HG02610 (cell line): ENCODE measurements around the gene CNBP.

ENCODE experiments used
- ATAC-seq: cut with Tn5 transposase; IDR thresholded peaks from one replicate; pipeline ENCODE4 v1.9.1; 2021; ENCODE audit warnings: mild to moderate bottlenecking, moderate library complexity; ENCODE audit not compliant: unreplicated experiment

The CNBP gene

DNA sequence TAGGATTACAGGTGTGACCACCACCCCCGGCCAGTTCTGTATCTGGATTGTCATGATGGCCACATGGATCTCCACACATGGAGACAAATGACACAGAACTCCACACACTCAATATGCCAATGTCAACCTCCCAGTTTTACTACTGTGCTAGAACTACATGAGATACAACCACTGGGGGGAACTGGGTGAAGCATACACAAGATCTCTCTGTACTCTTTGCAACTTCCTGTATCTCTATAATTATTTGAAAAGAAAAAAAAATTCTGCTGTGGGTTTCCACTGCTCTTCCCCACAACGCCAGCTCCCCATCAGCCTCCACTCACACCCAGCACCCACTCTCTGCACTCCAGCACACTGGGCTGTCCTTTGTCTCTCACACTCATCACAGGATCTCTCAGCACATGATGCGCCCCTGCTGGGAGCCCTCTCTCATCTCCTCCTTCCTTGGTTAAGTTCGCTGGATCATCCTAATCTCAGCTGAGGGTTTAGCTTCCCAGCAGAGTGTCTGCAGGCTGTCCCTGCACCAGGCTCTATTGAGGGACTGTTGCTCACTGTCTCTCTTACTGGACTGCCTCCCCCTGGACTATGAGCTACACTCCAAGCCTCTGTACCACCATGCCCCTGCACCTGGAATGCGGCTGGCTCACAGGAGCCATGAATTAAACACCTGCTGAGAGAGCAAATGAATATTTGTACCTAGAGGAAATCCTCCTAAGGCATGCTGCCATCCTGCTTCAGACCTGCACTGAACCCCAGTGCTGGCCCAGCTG lies 51.4 kb downstream of the CNBP start:
- no peak for ATAC-seq

DNA sequence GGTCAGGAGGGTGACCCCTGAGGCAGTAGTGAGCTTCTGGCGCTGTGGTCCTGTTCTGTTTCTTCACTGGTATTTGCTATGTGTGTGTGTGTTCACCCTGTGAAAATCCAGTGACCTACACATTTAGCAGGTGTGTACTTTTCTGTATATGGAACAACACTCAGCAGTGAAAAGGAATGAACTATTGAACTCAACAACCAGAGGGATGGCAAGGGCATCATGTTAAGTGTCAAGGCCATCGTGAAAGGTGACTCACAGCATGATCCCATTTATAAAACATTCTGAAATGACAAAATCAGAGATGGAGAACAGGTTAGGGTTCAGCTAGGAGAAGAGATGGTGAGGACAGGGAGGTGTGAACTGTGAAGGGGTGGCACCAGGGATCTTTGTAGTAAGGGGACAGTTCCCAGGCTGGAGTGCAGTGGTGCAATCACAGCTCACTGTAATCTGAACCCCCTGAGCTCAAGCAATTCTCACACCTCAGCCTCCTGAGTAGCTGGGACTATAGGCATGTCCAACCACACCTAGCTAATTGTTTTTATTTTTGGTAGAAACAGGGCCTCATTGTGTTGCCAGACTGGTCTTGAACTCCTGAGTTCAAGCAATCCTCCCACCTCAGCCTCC lies 52.1 kb downstream of the CNBP start:
- ATAC-seq, result no peak

DNA sequence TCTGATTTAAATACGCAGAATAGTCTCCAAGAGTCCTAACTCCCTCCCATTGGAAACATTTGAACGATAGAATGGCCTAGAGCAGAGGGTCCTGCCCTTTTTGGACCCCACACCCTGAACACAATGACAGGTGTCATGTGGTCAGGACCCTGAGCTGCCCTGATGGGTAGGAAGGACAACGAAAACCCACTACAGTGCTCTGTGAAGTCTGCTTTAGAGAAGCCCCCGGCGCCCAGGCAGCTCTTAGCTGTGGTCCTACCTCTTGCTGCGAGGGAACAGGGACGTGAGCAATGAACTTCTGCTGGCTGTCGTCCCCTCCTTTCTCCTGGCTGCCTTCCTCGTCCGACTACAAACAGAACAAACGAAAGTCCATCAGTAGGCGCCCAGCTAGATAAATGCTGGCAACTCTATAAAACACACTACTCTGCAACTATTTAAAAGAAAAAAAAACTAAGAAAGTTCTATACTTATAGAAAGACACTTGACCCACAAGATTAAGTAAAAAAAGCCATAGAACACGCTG lies 53.3 kb downstream of the CNBP start:
- ATAC-seq, result no peak

DNA sequence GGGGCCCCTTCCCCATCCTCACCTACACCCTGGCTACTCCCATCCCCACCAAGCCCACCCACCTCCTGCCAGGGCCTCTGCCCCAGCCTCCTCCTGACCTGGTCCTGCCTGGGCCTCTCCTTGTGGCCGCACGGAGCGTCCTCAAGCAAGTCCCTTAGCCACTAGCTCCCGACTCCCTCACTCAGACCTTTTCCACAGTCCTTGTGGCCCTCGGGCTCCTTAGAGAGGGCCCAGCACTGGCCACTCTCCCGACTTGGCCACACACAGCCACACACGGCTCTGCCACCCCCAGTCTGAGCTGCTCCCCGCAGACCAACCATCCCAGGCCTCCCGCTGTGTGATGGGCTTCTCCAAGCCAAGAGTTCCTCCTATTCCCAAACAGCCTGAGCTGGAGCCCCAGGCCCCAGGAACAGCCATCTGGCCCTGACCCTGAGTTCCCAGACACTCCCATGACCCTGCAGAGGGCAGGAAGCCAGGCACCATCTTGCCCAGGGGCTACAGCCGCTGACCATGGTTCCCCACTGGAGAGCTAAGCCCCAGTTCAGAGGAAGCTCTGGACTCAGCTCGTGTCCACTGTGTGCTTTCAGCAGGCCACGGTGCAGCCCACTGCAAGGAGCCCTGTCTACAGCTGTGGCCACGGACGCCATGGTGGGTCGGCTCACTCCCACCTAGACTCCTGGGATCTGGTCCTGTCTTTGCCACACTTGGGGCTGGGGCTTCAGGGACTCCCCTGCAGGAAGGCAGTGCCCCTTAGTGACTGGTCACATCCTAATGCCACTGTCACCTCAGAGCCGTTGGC lies 55.1 kb downstream of the CNBP start:
- ATAC-seq, result no peak

DNA sequence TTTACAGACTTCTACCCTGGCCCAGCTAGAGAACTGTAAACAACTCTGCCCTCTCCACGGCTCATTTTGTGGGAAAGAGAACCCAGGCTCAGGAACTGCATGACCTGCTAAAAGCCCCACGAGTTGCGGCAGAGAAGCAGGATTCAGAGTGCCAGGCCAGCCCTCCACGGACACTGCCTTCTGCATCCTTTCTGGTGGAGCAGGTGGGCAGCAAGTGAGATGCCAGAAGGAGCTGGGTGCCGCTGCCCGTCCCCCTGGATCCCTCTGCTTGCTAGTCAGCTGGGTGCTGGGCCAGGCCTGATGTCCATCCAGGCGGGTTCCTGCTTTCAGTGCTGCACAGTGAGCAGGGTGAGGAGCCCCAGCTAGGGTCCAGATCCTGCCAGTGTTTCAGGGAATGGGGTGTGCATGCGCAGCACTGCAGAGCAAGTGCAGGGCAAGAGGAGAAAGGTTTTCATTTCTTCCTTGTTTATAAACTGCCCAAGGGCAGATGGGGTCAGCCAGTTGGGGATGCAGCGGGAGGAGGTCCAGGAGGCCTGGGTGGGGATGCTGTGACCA lies 56.9 kb downstream of the CNBP start:
- ATAC-seq, result no peak

DNA sequence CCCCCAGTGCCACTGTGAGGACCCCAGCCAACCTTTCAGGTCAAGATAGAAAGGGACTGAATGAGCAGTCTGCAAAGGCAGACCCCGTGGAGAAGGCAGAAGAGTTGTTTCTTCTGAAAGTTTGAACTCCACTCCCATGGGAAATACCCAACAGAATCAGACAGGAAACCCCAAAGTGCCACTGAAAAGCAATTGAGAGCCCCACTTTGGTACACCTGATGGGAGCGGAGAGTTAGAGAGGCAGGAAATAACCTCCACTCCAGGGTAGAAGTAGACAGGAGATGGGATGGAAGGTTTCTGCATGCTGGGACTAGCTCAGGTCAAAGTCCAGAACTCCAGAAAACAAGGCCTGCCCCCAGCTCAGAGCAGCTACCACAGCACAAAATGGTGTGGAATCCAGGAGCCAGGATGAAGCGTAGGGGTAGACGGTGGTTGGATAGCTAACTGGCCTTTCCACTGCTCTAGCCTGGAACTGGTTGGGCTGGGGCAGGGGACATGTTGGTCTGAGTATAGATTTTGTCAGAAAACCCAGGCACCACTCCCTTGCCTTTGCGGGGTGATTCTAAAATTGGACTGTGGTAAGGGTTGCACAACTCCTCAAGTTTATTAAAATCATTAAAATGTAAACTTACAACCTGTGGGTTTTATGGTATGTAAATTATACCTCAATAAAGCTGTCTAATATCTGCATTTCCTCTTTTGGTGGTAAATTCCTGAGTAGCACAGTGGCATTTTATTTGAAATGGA lies 60.2 kb downstream of the CNBP start:
- no peak for ATAC-seq

DNA sequence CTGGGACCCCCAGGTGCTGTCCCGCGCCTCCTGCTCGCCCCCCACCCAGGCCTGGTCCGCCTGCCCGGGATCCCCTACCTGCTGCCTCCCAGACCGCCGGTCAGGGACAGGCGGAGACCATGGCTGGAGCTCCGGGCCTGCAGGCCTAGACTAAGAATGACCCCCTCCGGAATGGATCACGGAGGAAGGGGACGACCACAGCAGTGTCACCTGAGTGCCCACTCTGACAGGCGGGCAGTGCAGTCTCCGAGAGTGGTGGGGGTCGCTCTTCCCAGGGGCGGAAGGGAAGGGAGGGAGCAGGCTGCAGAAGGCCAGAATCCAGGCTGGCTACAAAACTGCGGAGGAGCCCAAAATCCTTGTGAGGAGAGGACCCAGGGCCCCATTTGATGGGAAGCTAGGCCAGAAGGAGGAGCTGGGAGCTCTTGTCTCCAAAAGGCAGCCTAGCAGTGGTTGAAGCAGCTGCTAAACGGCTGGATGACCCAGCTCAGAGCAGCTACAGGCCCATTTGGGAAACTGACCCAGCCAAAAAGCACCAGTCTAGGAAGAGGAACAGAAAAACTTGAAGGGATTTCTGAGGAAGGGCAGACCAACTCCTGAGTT lies 61.2 kb downstream of the CNBP start:
- ATAC-seq, result no peak

DNA sequence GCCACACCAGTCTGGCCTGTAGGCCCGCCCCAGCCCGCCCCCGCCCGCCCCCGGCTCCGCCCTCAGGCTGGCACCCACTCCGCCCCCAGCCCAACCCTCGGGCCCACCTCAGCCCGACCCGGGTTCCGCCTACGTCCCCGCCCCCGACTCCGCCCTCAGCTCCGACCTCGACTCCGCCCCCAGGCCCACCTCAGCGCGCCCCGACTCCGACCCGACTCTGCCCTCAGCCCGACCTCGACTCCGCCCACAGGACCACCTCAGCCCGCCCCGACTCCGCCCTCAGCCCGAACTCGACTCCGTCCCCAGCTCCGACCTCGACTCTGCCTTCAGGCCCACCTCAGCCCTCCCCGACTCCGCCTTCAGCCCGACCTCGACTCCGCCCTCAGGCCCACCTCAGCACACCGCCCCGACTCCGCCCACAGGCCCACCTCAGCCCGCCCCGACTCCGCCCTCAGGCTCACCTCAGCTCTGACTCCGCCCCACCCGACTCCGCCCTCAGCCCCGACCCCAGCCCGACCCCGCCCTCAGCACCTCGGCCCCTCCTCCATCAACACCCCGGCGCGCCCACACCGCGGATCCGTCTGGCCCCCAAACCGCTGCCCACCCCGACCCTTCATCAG lies 61.8 kb downstream of the CNBP start, which contains the start of gene RAB43:
RAB43 (minus strand) TSS at position 13 of the 620 bp plus-strand sequence. CDS start 315 bp downstream, outside the sequence.
- peak; percentile 45 for ATAC-seq

DNA sequence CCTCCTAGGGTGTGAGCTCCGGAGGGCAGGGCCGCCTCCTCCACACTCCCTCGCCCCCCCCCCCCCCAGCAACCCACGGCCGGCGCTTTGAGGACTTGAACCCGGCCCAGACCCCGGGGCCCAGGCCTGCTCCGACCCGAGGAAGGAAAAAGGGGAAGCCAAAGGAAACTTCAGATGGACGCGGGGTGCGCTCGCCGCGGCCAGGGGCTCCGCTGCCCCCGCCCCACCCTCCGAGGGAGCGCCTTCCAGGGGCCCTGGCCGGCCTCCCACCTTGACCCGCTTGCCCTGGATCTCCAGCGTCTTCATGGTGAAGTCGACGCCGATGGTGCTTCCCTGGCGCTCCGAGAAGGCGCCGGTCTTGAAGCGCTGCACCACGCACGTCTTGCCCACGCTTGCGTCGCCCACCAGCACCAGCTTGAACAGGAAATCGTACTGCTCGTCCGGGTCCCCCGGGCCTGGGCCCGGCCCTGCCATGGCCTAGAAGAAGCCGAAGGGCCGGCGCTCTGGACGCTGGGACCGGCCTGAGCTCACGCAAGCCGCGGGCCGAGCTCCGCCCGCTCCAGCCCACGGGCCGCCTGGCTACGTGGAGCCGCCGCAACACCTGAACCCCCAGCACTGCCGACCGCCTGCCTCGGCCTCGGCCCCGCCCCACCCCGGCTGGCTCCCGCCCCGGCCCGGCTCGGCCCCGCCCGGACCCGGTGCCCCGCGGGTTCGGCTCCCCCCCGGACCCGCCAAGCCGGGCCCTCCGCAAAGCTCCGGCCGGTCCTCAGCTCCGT lies 62.5 kb downstream of the CNBP start:
- ATAC-seq, result peak; percentile 19

DNA sequence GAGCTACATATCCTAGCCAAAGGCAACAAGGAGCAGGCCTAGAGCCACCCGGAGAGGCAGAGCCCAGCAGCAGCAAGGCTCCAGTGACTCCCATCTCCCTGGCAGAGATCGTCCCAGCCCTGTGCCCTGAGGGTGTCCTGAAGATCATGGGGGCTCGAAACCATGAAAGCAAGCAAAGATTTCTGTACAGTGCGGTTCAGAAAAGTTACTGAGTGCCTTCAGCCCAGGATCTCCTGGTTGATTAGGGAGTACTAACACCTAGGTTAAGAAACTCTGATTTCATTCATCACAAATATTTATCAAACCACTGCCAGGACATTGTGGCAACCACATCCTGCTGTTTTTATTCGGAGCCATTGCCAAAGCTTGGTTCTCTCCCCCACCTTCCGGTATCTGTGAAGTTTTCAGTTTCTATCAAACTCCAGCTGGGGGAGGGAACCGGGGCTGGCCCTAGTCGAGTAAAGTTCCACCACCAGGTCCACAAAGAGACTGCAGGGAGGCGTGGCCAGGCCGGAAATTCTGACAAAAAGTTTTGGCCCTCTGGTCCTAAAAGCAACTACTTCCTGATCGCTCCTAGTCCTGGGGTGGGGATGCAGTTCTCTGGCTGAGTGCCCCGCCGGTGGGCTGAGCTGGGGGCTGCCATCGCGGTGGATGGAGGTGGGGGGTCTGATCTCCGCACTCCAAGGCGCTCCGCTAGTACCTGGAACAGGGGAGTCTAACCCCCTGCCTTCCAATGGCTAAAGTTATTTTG lies 63.3 kb downstream of the CNBP start:
- peak; percentile 70 for ATAC-seq

DNA sequence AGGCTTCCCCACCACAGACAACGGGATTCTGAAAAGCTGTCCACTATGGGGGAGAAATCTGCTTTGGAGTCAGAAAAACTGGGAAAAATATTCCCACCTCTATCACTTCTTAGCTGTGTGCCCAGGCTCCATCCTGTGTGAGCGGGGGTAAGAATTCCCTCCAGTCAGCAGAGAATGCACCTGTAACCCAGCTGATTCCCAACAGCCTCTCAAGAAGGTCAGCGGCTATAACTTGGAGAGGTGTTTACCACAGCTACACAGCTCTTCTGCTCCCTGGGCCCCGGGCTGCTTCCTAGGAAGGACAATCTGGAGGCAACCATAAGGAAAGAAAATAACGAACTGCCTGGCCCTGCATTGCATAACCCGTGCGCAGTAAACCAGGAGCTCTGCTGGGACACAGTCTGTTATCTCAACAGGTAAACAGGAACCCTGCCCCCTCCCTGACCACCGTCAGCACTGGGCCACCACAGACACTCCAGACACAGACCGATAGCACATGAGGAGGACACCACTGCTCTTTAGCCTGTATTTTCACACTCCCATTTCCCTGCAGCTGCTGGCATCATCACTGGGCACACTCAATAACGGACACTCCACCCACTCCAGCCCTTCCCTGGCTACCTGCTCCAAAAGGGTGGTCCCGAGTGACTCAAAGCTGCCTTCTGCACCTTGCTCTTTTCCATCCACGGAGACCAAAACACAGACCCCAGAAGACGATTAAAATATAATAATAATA lies 64.2 kb downstream of the CNBP start:
- no peak for ATAC-seq

DNA sequence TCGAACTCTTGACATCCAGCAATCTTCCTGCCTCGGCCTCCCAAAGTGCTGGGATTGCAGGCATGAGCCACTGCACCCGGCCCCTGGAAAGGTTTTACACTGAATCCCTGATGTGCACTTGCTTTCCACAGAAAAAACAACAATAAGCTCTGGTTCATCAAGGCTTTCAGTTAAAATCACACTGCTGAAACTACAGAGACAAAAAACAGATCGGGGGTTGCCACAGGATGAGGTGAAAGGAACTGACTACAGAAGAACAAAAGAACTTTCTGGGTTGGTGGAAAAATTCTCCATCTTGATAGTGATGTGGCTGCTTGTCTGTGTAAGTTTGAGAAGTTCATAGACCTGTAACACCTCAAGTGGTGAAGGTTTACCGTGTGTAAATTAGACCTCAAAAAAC lies 65.0 kb downstream of the CNBP start:
- ATAC-seq, result no peak
